ENCODE data around the gene RSPRY1.

- no peak for TF ChIP-seq CTCF (conservative IDR thresholded peaks at IDR 0.05 in 1 of 2, IDR thresholded peaks at IDR 0.05 in 1 of 2; ENCODE audit: low read depth in 1 of 2, low read length in 2 of 2)
- no peak for TF ChIP-seq EZH2 (IDR thresholded peaks at IDR 0.05; ENCODE audit: low read length, missing control alignments)
Observed at GRCh38 chr16:57147381-57148221, 38.5 kb upstream of the RSPRY1 start.

Data from fibroblast of lung (primary cell).